Measurements from ENCODE around the gene MTHFD1L. TPM values are rescaled to one million over a fixed set of nuclear protein-coding genes. Genes with fewer than 3 reads are reported as not detected.

MTHFD1L gene
- total and polyA plus RNA-seq, 2 donors from 2014 or later = 4.7 to 39.6 TPM

- no peak overlapping the region for H3K9ac ChIP-seq (ENCODE audit: low read length in 3 of 3)
- peak; percentile 85 for TF ChIP-seq CTCF (IDR thresholded peaks at IDR 0.05; ENCODE audit: borderline replicate concordance, extremely low read depth, insufficient read depth)
- FAIRE-seq (peak; percentile 11), DNase-seq (peak in 4 of 5 donors; percentile 85 to 93 (median 88))
- no peaks in the 10 kb centered on the region for H3K36me3 ChIP-seq (ENCODE audit: control insufficient read depth in 2 of 3, insufficient read depth in 3 of 3, low read length in 3 of 3)
- H3K4me3 ChIP-seq (ENCODE audit: low read length in 3 of 3) = peak overlapping the region in 1 of 3 donors; percentile 1
- H3K27ac ChIP-seq (ENCODE audit: low read depth in 2 of 2, low read length in 2 of 2) = no peak overlapping the region
- H3K9me3 ChIP-seq (ENCODE audit: control insufficient read depth in 2 of 3, insufficient read depth in 1 of 3, low read length in 3 of 3) = no peaks in the 10 kb centered on the region
- no peaks in the 10 kb centered on the region for H3K27me3 ChIP-seq (ENCODE audit: control insufficient read depth, insufficient read depth, low read length)
- peaks cover 0 to 5% (median 3%) of the 10 kb centered on the region in 3 donors for H3K4me1 ChIP-seq (ENCODE audit: control insufficient read depth in 2 of 3, insufficient read depth in 2 of 3, low read depth in 1 of 3, low read length in 3 of 3)
- intact Hi-C loops (cut with DNase I) = loop anchor here (5.0 kb wide), 1 partner anchor 435 kb away; no protein-coding TSS in a partner anchor
These were observed 26.5 kb downstream of the MTHFD1L start for GRCh38 chr6:150891888-150892485.

- Histone ChIP-seq H3K9me3 (ENCODE audit: control insufficient read depth in 2 of 3, insufficient read depth in 1 of 3, low read length in 3 of 3) (no peaks in the 10 kb centered on the region), H3K27ac (ENCODE audit: low read depth in 2 of 2, low read length in 2 of 2) (no peak overlapping the region), H3K36me3 (ENCODE audit: control insufficient read depth in 2 of 3, insufficient read depth in 3 of 3, low read length in 3 of 3) (no peaks in the 10 kb centered on the region), H3K4me1 (ENCODE audit: control insufficient read depth in 2 of 3, insufficient read depth in 2 of 3, low read depth in 1 of 3, low read length in 3 of 3) (peaks cover 0 to 5% (median 3%) of the 10 kb centered on the region in 3 donors), H3K4me3 (ENCODE audit: low read length in 3 of 3) (no peak overlapping the region), H3K9ac (ENCODE audit: low read length in 3 of 3) (no peak overlapping the region), H3K27me3 (ENCODE audit: control insufficient read depth, insufficient read depth, low read length) (no peaks in the 10 kb centered on the region)
- DNase-seq = no peak
- intact Hi-C loops (cut with DNase I) = loop anchor here (5.0 kb wide), 1 partner anchor 433 kb away; no protein-coding TSS in a partner anchor
- no peak for TF ChIP-seq CTCF (IDR thresholded peaks at IDR 0.05; ENCODE audit: borderline replicate concordance, extremely low read depth, insufficient read depth)
- FAIRE-seq = no peak
These were observed 28.8 kb downstream of the MTHFD1L start for GRCh38 chr6:150894191-150894744.

- intact Hi-C loops (cut with DNase I) = loop anchor here (5.0 kb wide), 1 partner anchor 432 kb away; no protein-coding TSS in a partner anchor
- Histone ChIP-seq H3K9me3 (ENCODE audit: control insufficient read depth in 2 of 3, insufficient read depth in 1 of 3, low read length in 3 of 3) (no peaks in the 10 kb centered on the region), H3K4me3 (ENCODE audit: low read length in 3 of 3) (no peak overlapping the region), H3K27ac (ENCODE audit: low read depth in 2 of 2, low read length in 2 of 2) (no peak overlapping the region), H3K36me3 (ENCODE audit: control insufficient read depth in 2 of 3, insufficient read depth in 3 of 3, low read length in 3 of 3) (no peaks in the 10 kb centered on the region), H3K4me1 (ENCODE audit: control insufficient read depth in 2 of 3, insufficient read depth in 2 of 3, low read depth in 1 of 3, low read length in 3 of 3) (peaks cover 0 to 5% (median 3%) of the 10 kb centered on the region in 3 donors), H3K27me3 (ENCODE audit: control insufficient read depth, insufficient read depth, low read length) (no peaks in the 10 kb centered on the region), H3K9ac (ENCODE audit: low read length in 3 of 3) (no peak overlapping the region)
- no peak for TF ChIP-seq CTCF (IDR thresholded peaks at IDR 0.05; ENCODE audit: borderline replicate concordance, extremely low read depth, insufficient read depth)
- DNase-seq (peak in 3 of 5 donors; percentile 30 to 67 (median 48)), FAIRE-seq (no peak)
These were observed 29.5 kb downstream of the MTHFD1L start for GRCh38 chr6:150894935-150895552.

Data from kidney (tissue), 14 donors.